ENCODE data around the gene LMX1A. TPM values are rescaled to one million over a fixed set of nuclear protein-coding genes. Genes with fewer than 3 reads are reported as not detected.

LMX1A gene
- total RNA-seq, 2 experiments from 2014 or later: not detected

DNA sequence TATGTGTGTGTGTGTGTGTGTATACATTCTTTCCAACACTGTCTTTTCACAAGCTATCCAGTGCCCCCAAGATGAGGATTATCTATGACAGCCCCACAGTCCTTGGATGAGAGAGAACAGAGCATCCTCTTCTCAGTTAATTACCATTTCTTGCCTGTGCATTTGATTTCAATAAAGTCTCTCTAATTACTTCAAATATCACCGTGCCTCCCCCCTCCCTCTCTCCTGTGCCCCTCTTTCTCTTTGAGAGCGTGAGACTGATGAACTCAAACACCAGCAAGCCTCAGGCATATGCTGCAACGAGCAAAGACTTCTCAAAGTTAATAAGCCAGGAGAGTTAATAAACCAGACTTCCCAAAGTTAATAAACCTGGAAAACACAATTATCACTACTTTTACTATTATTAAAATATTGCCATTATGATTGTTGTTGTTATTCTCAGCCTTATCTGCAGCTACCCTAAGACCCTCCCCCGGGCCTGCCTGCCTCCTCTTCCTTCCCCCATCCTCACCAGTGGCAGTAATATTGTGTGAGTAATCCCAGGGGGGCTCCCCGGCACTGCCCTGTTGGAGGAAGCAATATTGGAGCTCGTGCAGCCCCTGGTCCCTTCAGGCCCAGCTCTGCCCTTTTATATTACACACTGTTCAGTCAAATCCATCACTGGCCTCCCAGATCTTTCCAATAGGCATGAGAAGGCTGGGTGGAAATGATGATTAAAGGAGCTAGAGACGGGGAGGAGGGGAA lies 30.9 kb downstream of the LMX1A start:
- intact Hi-C loops (cut with micrococcal nuclease): no loop called here
- POLR2A ChIA-PET: no interaction called here
- Mint-ChIP-seq H3K4me3 (no peak overlapping the region), H3K4me1 (ENCODE audit: low read depth) (no peaks in the 10 kb centered on the region), H3K36me3 (ENCODE audit: low read depth) (no peaks in the 10 kb centered on the region), H3K27ac (no peak overlapping the region), H3K27me3 (peaks cover 22% of the 10 kb centered on the region), H3K9me3 (peaks cover 1% of the 10 kb centered on the region)
- ATAC-seq: no peak
- CTCF ChIA-PET: interaction anchor here (2.7 kb wide), 1 partner anchor 42 kb away, joined by 10 read pairs; no protein-coding TSS in a partner anchor
- no peak for DNase-seq
- TF ChIP-seq, protein P1, sequence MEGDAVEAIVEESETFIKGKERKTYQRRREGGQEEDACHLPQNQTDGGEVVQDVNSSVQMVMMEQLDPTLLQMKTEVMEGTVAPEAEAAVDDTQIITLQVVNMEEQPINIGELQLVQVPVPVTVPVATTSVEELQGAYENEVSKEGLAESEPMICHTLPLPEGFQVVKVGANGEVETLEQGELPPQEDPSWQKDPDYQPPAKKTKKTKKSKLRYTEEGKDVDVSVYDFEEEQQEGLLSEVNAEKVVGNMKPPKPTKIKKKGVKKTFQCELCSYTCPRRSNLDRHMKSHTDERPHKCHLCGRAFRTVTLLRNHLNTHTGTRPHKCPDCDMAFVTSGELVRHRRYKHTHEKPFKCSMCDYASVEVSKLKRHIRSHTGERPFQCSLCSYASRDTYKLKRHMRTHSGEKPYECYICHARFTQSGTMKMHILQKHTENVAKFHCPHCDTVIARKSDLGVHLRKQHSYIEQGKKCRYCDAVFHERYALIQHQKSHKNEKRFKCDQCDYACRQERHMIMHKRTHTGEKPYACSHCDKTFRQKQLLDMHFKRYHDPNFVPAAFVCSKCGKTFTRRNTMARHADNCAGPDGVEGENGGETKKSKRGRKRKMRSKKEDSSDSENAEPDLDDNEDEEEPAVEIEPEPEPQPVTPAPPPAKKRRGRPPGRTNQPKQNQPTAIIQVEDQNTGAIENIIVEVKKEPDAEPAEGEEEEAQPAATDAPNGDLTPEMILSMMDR (IDR thresholded peaks at IDR 0.05): no peak

DNA sequence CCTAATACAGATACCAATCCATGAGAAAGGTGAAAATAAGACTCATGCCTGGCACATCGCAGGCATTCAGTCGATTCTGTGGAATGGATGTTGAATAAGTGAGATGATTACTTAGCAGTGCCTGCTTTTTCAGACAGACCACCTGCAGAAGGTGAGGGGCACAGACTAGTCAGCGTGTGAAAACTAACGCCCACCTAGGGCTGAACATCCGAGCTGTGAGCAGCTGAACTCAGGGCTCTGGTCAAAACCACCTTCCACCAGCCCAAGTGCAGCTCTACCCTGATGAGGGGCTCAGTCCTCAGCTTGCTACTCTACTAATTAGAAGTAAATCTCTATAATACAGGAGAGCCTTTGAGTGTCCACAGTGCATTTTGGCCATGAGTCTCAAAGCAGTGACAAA lies 32.5 kb downstream of the LMX1A start:
- ChIA-PET CTCF (interaction anchor here (2.7 kb wide), 1 partner anchor 44 kb away, joined by 10 read pairs; no protein-coding TSS in a partner anchor), POLR2A (no interaction called here)
- H3K27ac Mint-ChIP-seq: no peak overlapping the region
- intact Hi-C loops (cut with micrococcal nuclease): no loop called here
- TF ChIP-seq, protein P1 (IDR thresholded peaks at IDR 0.05): no peak
- no peak overlapping the region for H3K4me3 Mint-ChIP-seq
- H3K9me3 Mint-ChIP-seq: peaks cover 1% of the 10 kb centered on the region
- no peaks in the 10 kb centered on the region for H3K4me1 Mint-ChIP-seq (ENCODE audit: low read depth)
- H3K36me3 Mint-ChIP-seq (ENCODE audit: low read depth): no peaks in the 10 kb centered on the region
- ATAC-seq: no peak
- no peak for DNase-seq
- H3K27me3 Mint-ChIP-seq: peaks cover 19% of the 10 kb centered on the region

DNA sequence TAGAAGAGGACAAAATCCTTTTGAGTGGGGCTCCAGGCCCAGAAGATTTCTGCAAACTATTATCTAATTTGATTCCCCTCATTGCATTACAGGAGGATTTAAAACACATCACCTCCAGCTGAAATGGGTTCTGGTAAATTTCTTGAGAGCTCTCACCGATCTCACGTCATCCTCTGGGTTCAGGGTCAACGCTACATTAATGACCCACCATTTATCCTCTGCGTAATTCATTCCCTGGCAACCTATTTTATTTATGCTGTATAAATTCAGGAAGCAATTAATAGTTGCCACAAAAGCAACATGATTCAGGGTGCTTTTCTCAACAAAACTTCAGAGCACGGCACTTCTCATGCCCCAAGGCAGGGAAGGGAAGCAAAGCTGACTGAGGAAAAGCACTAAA lies 38.9 kb downstream of the LMX1A start:
- Mint-ChIP-seq H3K9me3 (peaks cover 1% of the 10 kb centered on the region), H3K4me1 (ENCODE audit: low read depth) (no peaks in the 10 kb centered on the region), H3K4me3 (no peak overlapping the region), H3K36me3 (ENCODE audit: low read depth) (no peaks in the 10 kb centered on the region), H3K27me3 (peaks cover 23% of the 10 kb centered on the region), H3K27ac (no peak overlapping the region)
- ATAC-seq: no peak
- intact Hi-C loops (cut with micrococcal nuclease): no loop called here
- CTCF ChIA-PET: no interaction called here
- POLR2A ChIA-PET: no interaction called here
- TF ChIP-seq, protein P1 (IDR thresholded peaks at IDR 0.05): no peak
- DNase-seq: no peak

DNA sequence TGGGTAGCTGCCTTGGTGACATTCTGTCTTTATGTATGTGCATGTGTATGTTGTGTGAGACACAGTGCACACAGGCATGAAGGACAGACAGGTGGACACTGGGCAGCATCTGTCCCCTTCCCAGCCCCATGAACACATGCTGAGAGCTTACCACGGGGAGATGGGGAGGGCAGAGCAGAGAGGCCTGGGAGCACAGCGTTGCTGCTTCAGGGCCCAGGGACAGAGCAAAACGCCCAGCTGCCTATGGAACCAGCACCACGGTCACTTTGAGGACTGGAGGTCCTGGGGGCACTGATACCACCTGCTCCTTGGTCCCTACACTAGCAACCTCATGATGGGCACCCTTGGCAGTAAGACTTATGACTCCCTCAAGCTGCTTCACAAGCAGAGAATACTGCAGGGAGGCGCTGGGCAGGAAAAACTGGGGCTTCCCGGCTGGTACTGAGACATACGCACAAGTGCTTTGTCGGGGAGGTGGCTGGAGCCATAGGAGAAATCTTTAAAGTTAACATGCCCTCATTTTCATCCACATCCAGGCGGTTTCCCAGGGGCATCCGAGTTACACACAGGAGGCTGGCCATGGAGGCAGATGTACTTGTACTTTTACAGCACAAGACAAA lies 40.3 kb downstream of the LMX1A start:
- no peak overlapping the region for H3K27ac Mint-ChIP-seq
- no peak overlapping the region for H3K4me3 Mint-ChIP-seq
- intact Hi-C loops (cut with micrococcal nuclease): no loop called here
- H3K9me3 Mint-ChIP-seq: peaks cover 1% of the 10 kb centered on the region
- ChIA-PET CTCF (no interaction called here), POLR2A (no interaction called here)
- no peaks in the 10 kb centered on the region for H3K36me3 Mint-ChIP-seq (ENCODE audit: low read depth)
- TF ChIP-seq, protein P1 (IDR thresholded peaks at IDR 0.05): no peak
- ATAC-seq (no peak), DNase-seq (no peak)
- H3K27me3 Mint-ChIP-seq: peaks cover 25% of the 10 kb centered on the region
- no peaks in the 10 kb centered on the region for H3K4me1 Mint-ChIP-seq (ENCODE audit: low read depth)

DNA sequence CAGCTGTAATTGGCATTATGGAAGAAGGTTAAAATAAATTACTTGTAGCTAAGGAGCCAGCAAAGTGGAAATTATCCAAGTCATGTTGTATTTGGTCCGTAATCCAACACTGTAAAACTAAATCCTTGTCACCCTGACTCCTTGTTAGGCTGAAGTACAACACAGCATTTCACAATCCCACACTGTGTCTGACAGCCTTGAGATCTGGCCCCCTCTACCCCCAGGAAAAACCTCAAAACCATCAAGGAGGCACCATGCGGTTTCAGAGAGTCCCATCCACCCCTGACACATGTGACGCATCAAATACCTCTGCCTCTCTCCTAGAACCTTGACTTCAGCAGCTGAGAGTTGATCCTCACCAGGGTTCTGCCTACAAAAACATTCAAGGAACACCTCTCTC lies 41.0 kb downstream of the LMX1A start:
- ATAC-seq (no peak), DNase-seq (no peak)
- Mint-ChIP-seq H3K9me3 (no peaks in the 10 kb centered on the region), H3K4me1 (ENCODE audit: low read depth) (no peaks in the 10 kb centered on the region), H3K27ac (no peak overlapping the region), H3K4me3 (no peak overlapping the region), H3K36me3 (ENCODE audit: low read depth) (no peaks in the 10 kb centered on the region), H3K27me3 (peaks cover 25% of the 10 kb centered on the region)
- POLR2A ChIA-PET: no interaction called here
- CTCF ChIA-PET: no interaction called here
- intact Hi-C loops (cut with micrococcal nuclease): no loop called here
- TF ChIP-seq, protein P1 (IDR thresholded peaks at IDR 0.05): no peak

All from activated CD8-positive, alpha-beta T cell treated with anti-CD3 and anti-CD28 coated beads for 36 hours (primary cell).